HG02884 (cell line): Measurements from ENCODE around the gene LRRC36.
"Not testable (repeated sequence)": the region's sequence is repeated elsewhere in the genome, so short reads cannot be mapped to it uniquely, and the experiment has no call there.

ENCODE experiments used
- ATAC-seq: cut with Tn5 transposase; IDR thresholded peaks from one replicate; pipeline ENCODE4 v1.9.1; 2021; ENCODE audit warnings: mild to moderate bottlenecking, moderate library complexity; ENCODE audit not compliant: unreplicated experiment

Gene LRRC36

GRCh38 chr16:67339453-67339852 lies 12.8 kb downstream of the LRRC36 start:
- ATAC-seq = no peak

- no peak for ATAC-seq
These were observed 14.6 kb downstream of the LRRC36 start for GRCh38 chr16:67341250-67341649.

- no peak for ATAC-seq
These were observed 16.0 kb downstream of the LRRC36 start for GRCh38 chr16:67342616-67343015.

GRCh38 chr16:67345401-67345800 lies 18.8 kb downstream of the LRRC36 start:
- ATAC-seq = no peak

- no peak for ATAC-seq
These were observed 19.7 kb downstream of the LRRC36 start for GRCh38 chr16:67346341-67346740.

- ATAC-seq = no peak
These were observed 22.6 kb downstream of the LRRC36 start for GRCh38 chr16:67349172-67349571.

GRCh38 chr16:67350324-67350723 lies 23.7 kb downstream of the LRRC36 start:
- ATAC-seq = no peak

- ATAC-seq = not testable (repeated sequence)
These were observed 25.8 kb downstream of the LRRC36 start for GRCh38 chr16:67352463-67352862.

- ATAC-seq = no peak
These were observed 29.8 kb downstream of the LRRC36 start for GRCh38 chr16:67356396-67356795.

- no peak for ATAC-seq
These were observed 30.9 kb downstream of the LRRC36 start for GRCh38 chr16:67357561-67357960.

GRCh38 chr16:67359540-67360269 lies 33.1 kb downstream of the LRRC36 start:
- not testable (repeated sequence) for ATAC-seq

GRCh38 chr16:67361038-67361437 lies 34.4 kb downstream of the LRRC36 start:
- ATAC-seq = no peak

- no peak for ATAC-seq
These were observed 38.1 kb downstream of the LRRC36 start for GRCh38 chr16:67364600-67365235.

GRCh38 chr16:67370661-67371060 lies 44.0 kb downstream of the LRRC36 start:
- no peak for ATAC-seq

GRCh38 chr16:67372664-67373063 lies 46.0 kb downstream of the LRRC36 start:
- ATAC-seq = no peak

GRCh38 chr16:67376012-67376411 lies 49.4 kb downstream of the LRRC36 start:
- ATAC-seq = not testable (repeated sequence)

GRCh38 chr16:67378642-67379041 lies 52.0 kb downstream of the LRRC36 start:
- no peak for ATAC-seq

GRCh38 chr16:67383284-67383683 lies 56.7 kb downstream of the LRRC36 start:
- ATAC-seq = no peak

- ATAC-seq = no peak
These were observed 58.3 kb downstream of the LRRC36 start for GRCh38 chr16:67384778-67385510.

- no peak for ATAC-seq
These were observed 60.3 kb downstream of the LRRC36 start for GRCh38 chr16:67386861-67387455.

- ATAC-seq = no peak
These were observed 61.0 kb downstream of the LRRC36 start for GRCh38 chr16:67387479-67388079.
